ENCODE measurements around the gene PEX7. TPM values are rescaled to one million over a fixed set of nuclear protein-coding genes. Genes with fewer than 3 reads are reported as not detected.
A peak's percentile ranks its signal among the peaks of the same experiment; 100 is the strongest.

Gene PEX7
- total and polyA plus RNA-seq, 10 of the 15 experiments (the other 5 are each of a cell fraction or from before 2014, with no cell fraction given), result 0.58 to 12.4 (median 8.8) TPM

DNA sequence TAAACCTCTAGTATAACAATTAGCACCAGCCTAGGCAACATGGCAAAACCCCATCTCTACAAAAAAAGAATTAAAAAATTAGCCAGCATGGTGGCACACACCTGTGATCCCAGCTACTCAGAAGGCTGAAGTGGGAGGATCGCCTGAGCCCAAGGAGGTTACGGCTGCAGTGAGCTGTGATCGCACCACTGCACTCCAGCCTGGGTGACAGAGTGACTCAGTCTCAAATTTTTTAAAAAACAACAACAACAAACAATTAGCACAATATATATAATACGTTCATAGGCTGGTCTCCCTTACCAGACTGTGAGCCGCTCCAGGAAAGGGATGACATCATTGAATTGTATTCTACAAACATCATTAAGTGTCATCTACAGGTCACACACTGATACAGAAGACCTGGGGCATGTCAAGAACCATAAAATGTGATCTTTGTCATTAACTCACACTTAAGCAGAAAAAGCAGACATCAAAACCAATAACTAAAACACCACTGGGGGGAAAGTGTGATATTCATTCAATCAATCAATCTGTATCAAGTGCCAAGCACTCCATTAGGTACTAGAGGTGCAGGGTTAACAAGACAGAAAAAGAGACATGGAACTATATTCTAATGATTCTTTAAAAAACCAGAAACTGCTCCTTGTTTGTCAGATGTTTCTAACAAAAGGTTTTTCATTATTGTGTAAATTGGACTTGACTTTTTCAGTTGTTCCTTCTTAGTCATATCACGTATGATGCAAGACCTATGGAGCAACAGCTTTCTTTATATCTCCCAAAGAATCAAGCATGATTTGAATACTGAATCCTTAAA lies 48.0 kb upstream of the PEX7 start:
- RAD21 ChIA-PET (ENCODE audit: unreplicated experiment), result interaction anchor here (1.0 to 12.6 kb wide), 5 partner anchors 12 to 56 kb away, joined by 3 to 270 read pairs (median 92); partner anchors contain the start of gene MAP3K5
- Histone ChIP-seq H3K4me1 (ENCODE audit: control insufficient read depth, insufficient read depth, low read length) (peaks cover 46% of the 10 kb centered on the region), H3K27me3 (replicated peaks in 1 of 2; ENCODE audit: control insufficient read depth in 2 of 2, insufficient read depth in 2 of 2, low read length in 1 of 2) (no peaks in the 10 kb centered on the region), H3K79me2 (ENCODE audit: control insufficient read depth, insufficient read depth, low read length) (peaks cover 98% of the 10 kb centered on the region), H3K4me3 (0 out of 2 replicates have a peak overlapping the region, but pooled peaks have one; percentile 4), H3K9me3 (replicated peaks; ENCODE audit: control insufficient read depth, insufficient read depth, low read length) (no peaks in the 10 kb centered on the region; the same call in 2 of the 3 replicates), H4K20me1 (ENCODE audit: control insufficient read depth, insufficient read depth) (no peaks in the 10 kb centered on the region), H3K9ac (ENCODE audit: control insufficient read depth, insufficient read depth, low read length) (peak overlapping the region; percentile 10; the same call in 1 of the 2 replicates), H3K36me3 (ENCODE audit: control insufficient read depth in 2 of 2, insufficient read depth in 2 of 2, low read length in 1 of 2) (peaks cover 0 to 4% of the 10 kb centered on the region in 2 experiments; a peak in 3 of 4 replicates), H3K27ac (ENCODE audit: control insufficient read depth, insufficient read depth) (peak overlapping the region; percentile 92), H2AFZ (ENCODE audit: control insufficient read depth, low read depth, low read length) (no peak overlapping the region), H3K4me2 (ENCODE audit: control insufficient read depth, insufficient read depth) (peak overlapping the region; percentile 32)
- BruUV-seq (replicated peaks), result no TSS peak
- DNase-seq (ENCODE audit: low read depth, low spot score) (no peak), ATAC-seq (no peak), FAIRE-seq (no peak)
- SMC1A ChIA-PET (ENCODE audit: uncharacterized antibody, unreplicated experiment), result interaction anchor here (1.3 to 8.9 kb wide), 7 partner anchors 12 to 130 kb away, joined by 4 to 227 read pairs (median 25); partner anchors contain the start of gene MAP3K5
- CTCF ChIA-PET, result interaction anchor here (1.3 to 3.9 kb wide), 8 partner anchors 10 to 129 kb away, joined by 3 to 26 read pairs (median 4); no protein-coding TSS in a partner anchor
- in situ Hi-C loops (cut with MboI), result no loop called here
- intact Hi-C loops (cut with micrococcal nuclease; ENCODE audit: unreplicated experiment), result no loop called here
- TF ChIP-seq MTA2 (IDR thresholded peaks at IDR 0.05; ENCODE audit: low read depth), result peak; percentile 8; the same call in 1 of the 2 replicates
- no peak for TF ChIP-seq CHD1 (IDR thresholded peaks at IDR 0.05; ENCODE audit: low read depth, low read length)
- peak; percentile 36; the same call in 1 of the 2 replicates for TF ChIP-seq ZNF24 (IDR thresholded peaks at IDR 0.05)
- TF ChIP-seq ATF7 (IDR thresholded peaks at IDR 0.05; ENCODE audit: low read depth), result peak; percentile 94
- TF ChIP-seq CEBPB (IDR thresholded peaks at IDR 0.05; ENCODE audit: borderline replicate concordance in 1 of 2, low read depth in 2 of 2, low read length in 2 of 2), result 0 out of 4 replicates have a peak, but pooled peaks of 1 of the 2 experiments have one; percentile 35
- TF ChIP-seq, protein P1, sequence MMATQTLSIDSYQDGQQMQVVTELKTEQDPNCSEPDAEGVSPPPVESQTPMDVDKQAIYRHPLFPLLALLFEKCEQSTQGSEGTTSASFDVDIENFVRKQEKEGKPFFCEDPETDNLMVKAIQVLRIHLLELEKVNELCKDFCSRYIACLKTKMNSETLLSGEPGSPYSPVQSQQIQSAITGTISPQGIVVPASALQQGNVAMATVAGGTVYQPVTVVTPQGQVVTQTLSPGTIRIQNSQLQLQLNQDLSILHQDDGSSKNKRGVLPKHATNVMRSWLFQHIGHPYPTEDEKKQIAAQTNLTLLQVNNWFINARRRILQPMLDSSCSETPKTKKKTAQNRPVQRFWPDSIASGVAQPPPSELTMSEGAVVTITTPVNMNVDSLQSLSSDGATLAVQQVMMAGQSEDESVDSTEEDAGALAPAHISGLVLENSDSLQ (IDR thresholded peaks at IDR 0.05), result 0 out of 2 replicates have a peak, but pooled peaks have one; percentile 9
- TF ChIP-seq MLLT1 (IDR thresholded peaks at IDR 0.05), result peak; percentile 55; the same call in 1 of the 2 replicates
- TF ChIP-seq ZNF274 (IDR thresholded peaks at IDR 0.05; ENCODE audit: insufficient read depth, insufficient read length), result no peak
- WGBS (ENCODE audit: insufficient coverage, insufficient replicate concordance, low lambda C conversion rate, missing lambda C conversion rate), result 66% methylated on average over 6 of the region's 6 CpGs
- POLR2A ChIA-PET, result interaction anchor here (0.9 to 11.8 kb wide), 5 partner anchors 11 to 486 kb away, joined by 3 to 159 read pairs (median 33); partner anchors contain the start of gene MAP3K5
